HFFc6 (cell line): ENCODE measurements around the gene TRPV4. TPM values are rescaled to one million over a fixed set of nuclear protein-coding genes. Genes with fewer than 3 reads are reported as not detected.
A peak's percentile ranks its signal among the peaks of the same experiment; 100 is the strongest.

Source experiments
- DNase-seq: peaks from one replicate; pipeline ENCODE4 v3.0.0-alpha.2; 2018
- H3K27ac Mint-ChIP-seq: 2 replicates; pipeline ENCODE4 v1.8.0; 2020; ENCODE audit warnings: mild to moderate bottlenecking, mixed read lengths
- H3K27me3 Mint-ChIP-seq: 2 replicates; pipeline ENCODE4 v1.8.0; 2021; ENCODE audit warnings: mild to moderate bottlenecking, moderate library complexity, mixed read lengths; ENCODE audit not compliant: insufficient read depth
- H3K36me3 Mint-ChIP-seq: 2 replicates; pipeline ENCODE4 v1.8.0; 2021; ENCODE audit warnings: low read depth, mixed read lengths
- H3K4me1 Mint-ChIP-seq: 2 replicates; pipeline ENCODE4 v1.8.0; 2020; ENCODE audit warnings: low read depth, mixed read lengths
- H3K4me3 Mint-ChIP-seq: 2 replicates; pipeline ENCODE4 v1.8.0; 2020; ENCODE audit warnings: mild to moderate bottlenecking, moderate library complexity, mixed read lengths
- H3K9me3 Mint-ChIP-seq: 2 replicates; pipeline ENCODE4 v1.8.0; 2020; ENCODE audit warnings: mild to moderate bottlenecking, mixed read lengths
- CTCF ChIP-seq: fragments of 200-600 bp; sonication (generic); IDR thresholded peaks from 2 replicates; pipeline ENCODE4 v1.5.0; 2021; ENCODE audit warnings: antibody characterized with exemption, mild to moderate bottlenecking
- total RNA-seq, 6 experiments: library from RNA; stranded (reverse); fragmentation: NEBNext Ultra II Directional; extraction: Animal tissue kit (Norgen Biotek cat#: 25700); gene quantifications; 2 replicates in 1 of 6; 3 replicates in 5 of 6; pipeline ENCODE4 v1.2.3, GENCODE V29; 2021

TRPV4 gene
- total RNA-seq, 6 experiments from 2014 or later, result 1.6 to 2.5 (median 1.9) TPM

- H3K27ac Mint-ChIP-seq, result no peak overlapping the region
- no peaks in the 10 kb centered on the region for H3K9me3 Mint-ChIP-seq
- peaks cover 17% of the 10 kb centered on the region for H3K4me1 Mint-ChIP-seq
- peaks cover 17% of the 10 kb centered on the region for H3K27me3 Mint-ChIP-seq
- no peak overlapping the region for H3K4me3 Mint-ChIP-seq
- no peak for TF ChIP-seq CTCF
- no peaks in the 10 kb centered on the region for H3K36me3 Mint-ChIP-seq
- no peak for DNase-seq
These were observed 91.1 kb downstream of the TRPV4 start for GRCh38 chr12:109741970-109742703.

GRCh38 chr12:109741286-109741969 lies 91.8 kb downstream of the TRPV4 start:
- Mint-ChIP-seq H3K27me3 (peaks cover 15% of the 10 kb centered on the region), H3K4me1 (peaks cover 17% of the 10 kb centered on the region), H3K27ac (no peak overlapping the region), H3K9me3 (no peaks in the 10 kb centered on the region), H3K4me3 (no peak overlapping the region), H3K36me3 (no peaks in the 10 kb centered on the region)
- no peak for DNase-seq
- TF ChIP-seq CTCF, result no peak

GRCh38 chr12:109740694-109741245 lies 92.4 kb downstream of the TRPV4 start:
- H3K36me3 Mint-ChIP-seq, result no peaks in the 10 kb centered on the region
- no peak for TF ChIP-seq CTCF
- DNase-seq, result no peak
- peaks cover 17% of the 10 kb centered on the region for H3K4me1 Mint-ChIP-seq
- H3K27ac Mint-ChIP-seq, result no peak overlapping the region
- H3K27me3 Mint-ChIP-seq, result peaks cover 14% of the 10 kb centered on the region
- H3K9me3 Mint-ChIP-seq, result no peaks in the 10 kb centered on the region
- H3K4me3 Mint-ChIP-seq, result no peak overlapping the region

- Mint-ChIP-seq H3K36me3 (no peaks in the 10 kb centered on the region), H3K9me3 (no peaks in the 10 kb centered on the region), H3K4me1 (peaks cover 17% of the 10 kb centered on the region), H3K4me3 (no peak overlapping the region), H3K27me3 (peaks cover 15% of the 10 kb centered on the region), H3K27ac (peak overlapping the region; percentile 78)
- TF ChIP-seq CTCF, result peak; percentile 49
- no peak for DNase-seq
These were observed 93.2 kb downstream of the TRPV4 start for GRCh38 chr12:109739747-109740693.
